GM23248 (cell line): Measurements from ENCODE around the gene NHS.

Experiments
- EZH2 ChIP-seq: fragments of 200-600 bp; sonication (generic); IDR thresholded peaks from 2 replicates; pipeline ENCODE4 v1.6.1; 2018; ENCODE audit warnings: antibody characterized with exemption, mild to moderate bottlenecking; ENCODE audit not compliant: insufficient read depth, poor library complexity, severe bottlenecking
- EZH2phosphoT487 ChIP-seq: fragments of 200-600 bp; sonication (generic); IDR thresholded peaks from 2 replicates; pipeline ENCODE4 v1.6.1; 2018; ENCODE audit warnings: antibody characterized with exemption, moderate library complexity, mild to moderate bottlenecking, low read depth; ENCODE audit not compliant: insufficient read depth

DNA sequence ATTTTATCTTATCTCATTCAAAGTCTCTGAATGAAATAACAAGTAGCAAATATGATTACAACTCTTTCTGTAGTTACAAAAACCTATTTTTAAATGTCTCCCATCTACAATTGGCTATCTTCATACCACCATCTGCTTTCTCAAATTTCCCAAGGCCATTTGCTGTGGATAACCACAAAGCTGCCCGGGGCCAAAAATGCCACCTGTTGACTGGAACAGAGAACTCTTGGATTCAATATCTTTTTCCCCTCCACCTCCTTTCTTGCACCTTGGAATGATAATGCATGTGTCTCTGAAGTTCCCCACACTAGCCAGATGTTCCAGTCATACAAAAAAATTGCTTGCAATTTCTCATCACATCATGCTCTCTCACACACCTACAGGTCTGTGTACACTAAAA is 269.0 kb downstream of the NHS start:
- TF ChIP-seq EZH2: no peak
- no peak for TF ChIP-seq EZH2phosphoT487
